Left ventricle myocardium inferior (tissue), 1 donor: ENCODE data around the gene MMP24. TPM values are rescaled to one million over a fixed set of nuclear protein-coding genes. Genes with fewer than 3 reads are reported as not detected.

Source experiments
- DNase-seq: peaks from one replicate; pipeline ENCODE4 v3.0.0-alpha.2; 2020
- H3K27ac ChIP-seq: fragments of 200-600 bp; replicated peaks from 2 replicates; pipeline ENCODE4 v1.8.0; 2021
- H3K27me3 ChIP-seq: fragments of 200-600 bp; 2 replicates; pipeline ENCODE4 v1.8.0; 2021; ENCODE audit warnings: low read depth
- H3K36me3 ChIP-seq: fragments of 200-600 bp; 2 replicates; pipeline ENCODE4 v1.8.0; 2021
- H3K4me1 ChIP-seq: fragments of 200-600 bp; 2 replicates; pipeline ENCODE4 v1.8.0; 2021
- H3K4me3 ChIP-seq: fragments of 200-600 bp; 2 replicates; pipeline ENCODE4 v1.8.0; 2021; ENCODE audit warnings: mild to moderate bottlenecking, moderate library complexity
- H3K9me3 ChIP-seq: fragments of 200-600 bp; replicated peaks from 2 replicates; pipeline ENCODE4 v1.8.0; 2021
- intact Hi-C: fragments of 100-400 bp; cut with micrococcal nuclease; formaldehyde crosslinking; loops from one replicate; pipeline ENCODE4 v1.11.0; 2022
- total RNA-seq: library from RNA; stranded (reverse); fragmentation: NEBNext Ultra II Directional; extraction: Animal tissue kit (Norgen Biotek cat#: 25700); gene quantifications from one replicate; pipeline ENCODE4 v1.2.1, GENCODE V29; 2021
- TF ChIP-seq, protein P1 (sequence below): fragments of 200-600 bp; IDR thresholded peaks from 2 replicates; pipeline ENCODE4 v1.8.0; 2021; ENCODE audit warnings: antibody characterized with exemption, mild to moderate bottlenecking, borderline replicate concordance
- donor health status: DM: no; HTN: yes; CAD: no; lungs with severe emphysema.

MMP24 gene
- total RNA-seq, 1 donor from 2014 or later, result 0.25 TPM

DNA sequence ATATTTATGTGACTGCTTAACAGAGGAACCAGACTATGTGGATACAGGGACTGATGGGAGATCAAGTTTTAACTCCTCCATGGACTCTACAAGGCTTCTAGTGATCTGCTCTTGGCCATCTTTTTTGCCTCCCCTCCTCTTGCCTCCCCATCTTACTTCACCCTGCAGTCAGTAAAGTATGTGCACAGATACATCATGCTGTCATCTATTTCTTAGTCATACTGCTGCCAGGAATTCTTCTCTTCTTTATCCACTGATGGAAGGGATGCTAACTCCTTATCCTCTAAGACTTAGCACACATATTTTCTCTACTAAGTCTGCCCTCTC is 93.3 kb downstream of the MMP24 start:
- Histone ChIP-seq H3K9me3 (no peaks in the 10 kb centered on the region), H3K4me1 (peaks cover 19% of the 10 kb centered on the region), H3K27ac (no peak overlapping the region), H3K36me3 (no peaks in the 10 kb centered on the region), H3K4me3 (no peak overlapping the region), H3K27me3 (no peaks in the 10 kb centered on the region)
- TF ChIP-seq, protein P1, sequence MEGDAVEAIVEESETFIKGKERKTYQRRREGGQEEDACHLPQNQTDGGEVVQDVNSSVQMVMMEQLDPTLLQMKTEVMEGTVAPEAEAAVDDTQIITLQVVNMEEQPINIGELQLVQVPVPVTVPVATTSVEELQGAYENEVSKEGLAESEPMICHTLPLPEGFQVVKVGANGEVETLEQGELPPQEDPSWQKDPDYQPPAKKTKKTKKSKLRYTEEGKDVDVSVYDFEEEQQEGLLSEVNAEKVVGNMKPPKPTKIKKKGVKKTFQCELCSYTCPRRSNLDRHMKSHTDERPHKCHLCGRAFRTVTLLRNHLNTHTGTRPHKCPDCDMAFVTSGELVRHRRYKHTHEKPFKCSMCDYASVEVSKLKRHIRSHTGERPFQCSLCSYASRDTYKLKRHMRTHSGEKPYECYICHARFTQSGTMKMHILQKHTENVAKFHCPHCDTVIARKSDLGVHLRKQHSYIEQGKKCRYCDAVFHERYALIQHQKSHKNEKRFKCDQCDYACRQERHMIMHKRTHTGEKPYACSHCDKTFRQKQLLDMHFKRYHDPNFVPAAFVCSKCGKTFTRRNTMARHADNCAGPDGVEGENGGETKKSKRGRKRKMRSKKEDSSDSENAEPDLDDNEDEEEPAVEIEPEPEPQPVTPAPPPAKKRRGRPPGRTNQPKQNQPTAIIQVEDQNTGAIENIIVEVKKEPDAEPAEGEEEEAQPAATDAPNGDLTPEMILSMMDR, result no peak
- DNase-seq, result no peak
- intact Hi-C loops, result no loop called here

DNA sequence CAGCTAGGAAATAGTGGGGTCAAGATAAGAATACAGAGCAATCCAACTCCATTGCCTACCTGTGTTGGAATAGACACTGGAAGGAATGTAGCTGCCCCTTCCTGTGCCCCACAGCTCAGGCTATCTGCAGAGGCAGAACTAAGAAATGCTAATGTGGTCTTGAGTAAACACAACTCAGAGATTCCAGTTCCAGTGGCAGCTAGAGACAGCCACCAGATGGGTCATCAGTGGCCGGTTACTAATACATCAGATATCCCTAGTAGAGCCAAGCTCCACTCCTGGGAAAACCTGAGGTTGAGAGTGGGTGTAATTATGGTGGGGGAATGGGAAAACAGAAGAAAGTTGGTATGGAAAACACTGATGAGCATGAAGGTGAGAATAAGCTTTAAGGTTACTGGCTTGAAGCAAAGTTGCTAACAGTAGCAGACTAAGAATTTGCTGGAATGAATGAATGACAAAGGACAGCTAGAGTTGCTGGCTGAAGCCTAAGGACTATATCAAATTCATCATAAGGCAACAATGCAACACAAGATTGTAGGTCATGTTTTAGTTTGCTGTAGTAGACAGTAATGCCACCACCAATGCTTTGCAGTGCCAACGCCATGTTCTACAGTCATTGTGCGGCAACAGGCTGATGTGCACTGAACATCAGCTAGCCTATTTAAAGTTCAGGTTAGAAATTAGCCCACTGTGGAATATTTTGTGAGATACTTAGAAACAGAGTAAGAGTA is 94.1 kb downstream of the MMP24 start:
- DNase-seq, result no peak
- TF ChIP-seq, protein P1, result no peak

DNA sequence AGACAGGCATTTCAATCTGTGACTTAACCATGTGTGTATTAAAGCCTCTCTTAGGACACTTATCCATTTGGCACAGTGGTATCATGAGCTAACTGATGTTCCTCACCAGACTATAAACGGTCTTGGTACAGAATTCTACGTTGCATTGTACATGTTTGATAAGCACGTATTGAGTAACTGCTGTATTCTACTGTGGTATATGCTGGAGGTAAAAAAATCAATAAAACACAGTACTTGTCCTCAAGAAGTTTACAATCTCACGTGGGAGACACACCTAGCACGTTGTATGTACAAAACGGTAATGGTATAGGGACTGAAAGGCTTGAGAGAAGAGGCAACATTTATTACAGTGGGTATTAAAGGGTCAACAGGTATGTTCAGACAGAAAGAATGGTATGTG is 98.9 kb downstream of the MMP24 start:
- intact Hi-C loops, result no loop called here
- Histone ChIP-seq H3K4me3 (no peak overlapping the region), H3K27ac (no peak overlapping the region), H3K27me3 (no peaks in the 10 kb centered on the region), H3K36me3 (no peaks in the 10 kb centered on the region), H3K4me1 (peaks cover 31% of the 10 kb centered on the region), H3K9me3 (no peaks in the 10 kb centered on the region)
- DNase-seq, result no peak
- TF ChIP-seq, protein P1, result no peak

More for the DNA sequence above, 94.1 kb downstream of the MMP24 start:
- no peak overlapping the region for H3K4me3 ChIP-seq
- intact Hi-C loops, result no loop called here
- no peaks in the 10 kb centered on the region for H3K27me3 ChIP-seq
- no peaks in the 10 kb centered on the region for H3K9me3 ChIP-seq
- no peak overlapping the region for H3K27ac ChIP-seq
- H3K36me3 ChIP-seq, result no peaks in the 10 kb centered on the region
- H3K4me1 ChIP-seq, result peaks cover 22% of the 10 kb centered on the region

DNA sequence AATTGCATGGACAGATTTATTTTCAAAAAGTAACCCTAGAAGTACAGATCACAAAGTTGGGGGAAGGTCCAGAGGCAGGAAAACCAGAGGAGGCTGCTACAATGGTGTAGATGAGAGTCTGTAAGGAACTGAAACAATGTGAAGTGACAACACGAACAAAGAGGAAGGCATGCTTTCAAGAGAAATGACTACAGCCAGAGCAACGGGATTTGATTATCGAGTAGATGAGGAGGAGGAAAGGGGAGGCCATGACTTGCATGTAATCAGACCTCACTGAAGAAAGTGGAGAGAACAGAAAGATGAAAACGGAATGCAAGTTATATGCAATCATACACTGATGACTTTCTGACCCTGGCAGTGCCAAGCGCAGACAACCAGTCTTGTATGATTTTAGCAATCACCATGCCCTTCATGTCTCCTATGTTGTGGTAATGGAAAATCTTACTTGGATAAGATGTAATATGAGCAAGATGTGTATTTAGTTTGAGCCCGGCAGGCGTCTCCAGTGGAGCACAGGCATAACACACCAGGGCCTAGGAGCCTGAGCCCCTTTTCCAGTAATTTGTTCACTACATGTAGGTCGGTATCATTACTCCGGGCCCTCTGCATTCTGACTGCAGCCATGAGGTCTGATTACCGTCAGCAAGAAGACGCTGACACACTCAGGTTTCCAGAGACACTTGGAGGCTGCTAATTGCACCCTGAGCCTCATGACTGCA is 99.7 kb downstream of the MMP24 start:
- intact Hi-C loops, result no loop called here
- TF ChIP-seq, protein P1, result no peak
- H3K27ac ChIP-seq, result no peak overlapping the region

More for the DNA sequence above, 99.7 kb downstream of the MMP24 start:
- no peak for DNase-seq
- Histone ChIP-seq H3K9me3 (no peaks in the 10 kb centered on the region), H3K36me3 (no peaks in the 10 kb centered on the region), H3K27me3 (no peaks in the 10 kb centered on the region), H3K4me3 (no peak overlapping the region), H3K4me1 (peaks cover 31% of the 10 kb centered on the region)

Other genes with a start within 250 kb of the MMP24 start
- gene TRPC4AP, start 133.9 kb upstream of the MMP24 start, total RNA-seq, result 30.7 TPM
- gene EDEM2, start 79.4 kb upstream of the MMP24 start, total RNA-seq, result 10.4 TPM
- gene PROCR, start 54.6 kb upstream of the MMP24 start, total RNA-seq, result 9.8 TPM
- 45.4 TPM for gene MMP24OS, start 51.4 kb downstream of the MMP24 start, total RNA-seq
- 37.4 TPM for gene EIF6, start 58.1 kb downstream of the MMP24 start, total RNA-seq
- gene FAM83C, start 65.7 kb downstream of the MMP24 start, total RNA-seq, result not detected
- 145 TPM for gene UQCC1, start 185.3 kb downstream of the MMP24 start, total RNA-seq
- gene GDF5, start 211.5 kb downstream of the MMP24 start, total RNA-seq, result 0.11 TPM
- gene CEP250, start 228.9 kb downstream of the MMP24 start, total RNA-seq, result 15.3 TPM